Activated CD8-positive, alpha-beta memory T cell treated with anti-CD3 and anti-CD28 coated beads, Interleukin-2, amount 50 U/mL, for 24 hours (primary cell): ENCODE results near the gene CPNE7.
"Not testable (repeated sequence)": the region's sequence is repeated elsewhere in the genome, so short reads cannot be mapped to it uniquely, and the experiment has no call there.

ENCODE experiments used
- DNase-seq: peaks from one replicate; pipeline ENCODE4 v3.0.0-alpha.2; 2020; ENCODE audit errors: extremely low read depth

The CPNE7 gene

GRCh38 chr16:89623511-89624261 is 48.1 kb downstream of the CPNE7 start:
- no peak for DNase-seq

- DNase-seq, result no peak
Measured at GRCh38 chr16:89624777-89625761, 49.5 kb downstream of the CPNE7 start.

GRCh38 chr16:89629827-89630610 is 54.5 kb downstream of the CPNE7 start:
- no peak for DNase-seq

GRCh38 chr16:89633064-89633631 is 57.6 kb downstream of the CPNE7 start:
- no peak for DNase-seq

GRCh38 chr16:89634463-89635385 is 59.2 kb downstream of the CPNE7 start:
- not testable (repeated sequence) for DNase-seq

GRCh38 chr16:89636663-89637062 is 61.1 kb downstream of the CPNE7 start:
- no peak for DNase-seq

GRCh38 chr16:89637379-89637778 is 61.8 kb downstream of the CPNE7 start:
- no peak for DNase-seq

GRCh38 chr16:89638455-89638854 is 62.9 kb downstream of the CPNE7 start:
- no peak for DNase-seq

GRCh38 chr16:89639385-89639784 is 63.8 kb downstream of the CPNE7 start:
- DNase-seq, result no peak

- no peak for DNase-seq
Measured at GRCh38 chr16:89641458-89642119, 66.0 kb downstream of the CPNE7 start.

GRCh38 chr16:89642574-89642973 is 67.0 kb downstream of the CPNE7 start:
- no peak for DNase-seq

GRCh38 chr16:89643769-89644300 is 68.3 kb downstream of the CPNE7 start:
- DNase-seq, result no peak

GRCh38 chr16:89645122-89645521 is 69.6 kb downstream of the CPNE7 start:
- no peak for DNase-seq

- no peak for DNase-seq
Measured at GRCh38 chr16:89646270-89646669, 70.7 kb downstream of the CPNE7 start.
